Measurements from ENCODE around the gene SGPP2. TPM values are rescaled to one million over a fixed set of nuclear protein-coding genes. Genes with fewer than 3 reads are reported as not detected.

SGPP2 gene, protein sequence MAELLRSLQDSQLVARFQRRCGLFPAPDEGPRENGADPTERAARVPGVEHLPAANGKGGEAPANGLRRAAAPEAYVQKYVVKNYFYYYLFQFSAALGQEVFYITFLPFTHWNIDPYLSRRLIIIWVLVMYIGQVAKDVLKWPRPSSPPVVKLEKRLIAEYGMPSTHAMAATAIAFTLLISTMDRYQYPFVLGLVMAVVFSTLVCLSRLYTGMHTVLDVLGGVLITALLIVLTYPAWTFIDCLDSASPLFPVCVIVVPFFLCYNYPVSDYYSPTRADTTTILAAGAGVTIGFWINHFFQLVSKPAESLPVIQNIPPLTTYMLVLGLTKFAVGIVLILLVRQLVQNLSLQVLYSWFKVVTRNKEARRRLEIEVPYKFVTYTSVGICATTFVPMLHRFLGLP
- total RNA-seq: not detected

DNA sequence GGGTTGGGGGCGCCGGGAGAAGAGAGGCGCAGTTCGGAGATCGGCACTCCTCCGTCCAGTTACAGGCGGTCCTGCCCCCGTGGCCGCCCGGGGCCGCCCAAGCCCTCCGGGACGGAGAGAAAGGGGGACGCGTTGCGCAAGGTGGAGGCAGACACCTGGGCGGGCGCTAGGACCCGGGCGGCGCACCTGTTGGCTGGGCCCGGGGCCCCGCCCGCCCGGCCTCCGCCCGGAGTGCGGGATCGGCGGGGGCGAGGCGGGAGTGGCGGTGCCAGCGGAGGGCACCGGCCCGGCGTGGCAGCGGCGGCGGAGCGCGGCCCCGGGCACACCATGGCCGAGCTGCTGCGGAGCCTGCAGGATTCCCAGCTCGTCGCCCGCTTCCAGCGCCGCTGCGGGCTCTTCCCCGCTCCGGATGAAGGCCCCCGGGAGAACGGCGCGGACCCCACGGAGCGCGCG, at the start of gene SGPP2:
TSS of gene SGPP2 (plus strand) at position 268 of the 453 bp plus-strand sequence. CDS start at position 328, 60 bp downstream.

Small RNA genes within 50 kb of the gene (small RNA-seq; reads per million reads assigned to genes)
- gene RF00019: 0 reads per million in 2 donors
- 0 reads per million in 2 donors for gene RNU6-619P

Other genes with a start within 250 kb of the SGPP2 start
- 100 to 1,000 TPM; 135 to 143 TPM for gene PAX3, start 125.5 kb upstream of the SGPP2 start, total RNA-seq
- gene FARSB, start 231.5 kb downstream of the SGPP2 start, total RNA-seq: 10 to 100 TPM; 15.5 to 31.0 TPM
- gene MOGAT1, start 247.1 kb downstream of the SGPP2 start, total RNA-seq: not detected

All from melanocyte of skin (primary cell).